Activated T-cell treated with anti-CD3 and anti-CD28 coated beads, Interleukin-2, amount 50 U/mL, for 48 hours (primary cell): ENCODE data around the gene NPAS3.

Experiments
- DNase-seq, 2 experiments: peaks; one replicate each; pipeline ENCODE4 v3.0.0-alpha.2; 2020

NPAS3 gene

GRCh38 chr14:33452995-33453394 is 514.3 kb downstream of the NPAS3 start:
- DNase-seq, result no peak

- DNase-seq, result no peak
Observed at GRCh38 chr14:33454022-33454595, 515.4 kb downstream of the NPAS3 start.

- DNase-seq, result no peak
Observed at GRCh38 chr14:33454707-33455106, 516.0 kb downstream of the NPAS3 start.

- DNase-seq, result no peak
Observed at GRCh38 chr14:33455654-33456345, 517.1 kb downstream of the NPAS3 start.

GRCh38 chr14:33457021-33457420 is 518.3 kb downstream of the NPAS3 start:
- DNase-seq, result no peak

GRCh38 chr14:33457617-33458016 is 518.9 kb downstream of the NPAS3 start:
- DNase-seq, result no peak

- no peak for DNase-seq
Observed at GRCh38 chr14:33460164-33460563, 521.5 kb downstream of the NPAS3 start.

- no peak for DNase-seq
Observed at GRCh38 chr14:33461036-33461435, 522.4 kb downstream of the NPAS3 start.

GRCh38 chr14:33463731-33464130 is 525.1 kb downstream of the NPAS3 start:
- no peak for DNase-seq

GRCh38 chr14:33464254-33464962 is 525.7 kb downstream of the NPAS3 start:
- no peak for DNase-seq

GRCh38 chr14:33465846-33466700 is 527.4 kb downstream of the NPAS3 start:
- no peak for DNase-seq

GRCh38 chr14:33467971-33468370 is 529.3 kb downstream of the NPAS3 start:
- DNase-seq, result no peak

- DNase-seq, result no peak
Observed at GRCh38 chr14:33469898-33470297, 531.2 kb downstream of the NPAS3 start.

GRCh38 chr14:33471776-33472175 is 533.1 kb downstream of the NPAS3 start:
- DNase-seq, result no peak

- peak; percentile 21 to 32 for DNase-seq
Observed at GRCh38 chr14:33475623-33476022, 536.9 kb downstream of the NPAS3 start.

GRCh38 chr14:33477797-33478196 is 539.1 kb downstream of the NPAS3 start:
- DNase-seq, result no peak

- no peak for DNase-seq
Observed at GRCh38 chr14:33480071-33480886, 541.6 kb downstream of the NPAS3 start.

GRCh38 chr14:33480887-33481184 is 542.2 kb downstream of the NPAS3 start:
- no peak for DNase-seq

- no peak for DNase-seq
Observed at GRCh38 chr14:33483110-33483509, 544.4 kb downstream of the NPAS3 start.

GRCh38 chr14:33483541-33483940 is 544.9 kb downstream of the NPAS3 start:
- no peak for DNase-seq

- no peak for DNase-seq
Observed at GRCh38 chr14:33484264-33484663, 545.6 kb downstream of the NPAS3 start.

- DNase-seq, result no peak
Observed at GRCh38 chr14:33486332-33486890, 547.7 kb downstream of the NPAS3 start.
